Bronchial epithelial cell (primary cell): ENCODE data around the gene RAB3GAP1. TPM values are rescaled to one million over a fixed set of nuclear protein-coding genes. Genes with fewer than 3 reads are reported as not detected.
A peak's percentile ranks its signal among the peaks of the same experiment; 100 is the strongest.

Experiments used
- DNase-seq: peaks from one replicate; pipeline ENCODE4 v3.0.0-alpha.2; 2010; ENCODE audit warnings: low read depth
- FAIRE-seq: peaks from 2 replicates; lab custom pipeline; 2011; peaks lifted over from hg19 to GRCh38; lab: Jason Lieb, UNC
- H3K27me3 ChIP-seq: 2 replicates; pipeline ENCODE4 v1.5.1; 2011; ENCODE audit warnings: low read length; ENCODE audit not compliant: control insufficient read depth, insufficient read depth
- H3K36me3 ChIP-seq: 2 replicates; pipeline ENCODE4 v1.5.1; 2011; ENCODE audit warnings: low read length; ENCODE audit not compliant: control insufficient read depth, insufficient read depth
- H3K4me3 ChIP-seq: 2 replicates; pipeline ENCODE4 v1.5.1; 2011; ENCODE audit warnings: mild to moderate bottlenecking, low read depth, low read length, control low read depth
- total RNA-seq: library from RNA; depleted of rRNA; stranded (reverse); fragments of >200 nt; gene quantifications from 2 replicates; pipeline ENCODE4 v1.2.1, GENCODE V29; 2014
- TF ChIP-seq, protein P1 (sequence below): IDR thresholded peaks from 2 replicates; pipeline ENCODE4 v1.5.1; 2011; ENCODE audit warnings: mild to moderate bottlenecking, moderate library complexity, low read length, control low read depth, inconsistent platforms; ENCODE audit not compliant: insufficient read depth, severe bottlenecking

Gene RAB3GAP1
- total RNA-seq, 1 donor from 2014 or later = 120 TPM

DNA sequence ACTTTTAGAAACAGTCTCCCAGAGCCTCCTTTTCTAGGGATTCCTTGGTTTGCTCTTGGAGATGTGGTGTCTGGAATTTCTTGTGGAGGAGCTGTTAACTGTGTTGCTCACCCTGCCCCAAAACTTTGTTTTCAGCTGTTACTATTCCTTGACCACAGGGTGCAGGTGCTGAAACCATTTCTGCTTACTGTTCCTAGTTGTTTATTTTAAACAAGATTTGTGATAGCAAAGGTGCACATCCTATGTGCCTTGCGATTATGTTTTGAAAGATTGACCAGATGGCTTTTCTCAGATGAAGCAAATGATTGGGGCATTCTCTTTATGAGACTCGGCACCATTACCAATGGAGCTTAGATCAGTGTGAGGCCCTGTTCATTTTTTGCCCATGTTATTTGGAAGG, 111.2 kb downstream of the RAB3GAP1 start:
- Histone ChIP-seq H3K4me3 (no peak overlapping the region), H3K27me3 (no peaks in the 10 kb centered on the region), H3K36me3 (peaks cover 7% of the 10 kb centered on the region)
- no peak for FAIRE-seq
- no peak for DNase-seq
- TF ChIP-seq, protein P1, sequence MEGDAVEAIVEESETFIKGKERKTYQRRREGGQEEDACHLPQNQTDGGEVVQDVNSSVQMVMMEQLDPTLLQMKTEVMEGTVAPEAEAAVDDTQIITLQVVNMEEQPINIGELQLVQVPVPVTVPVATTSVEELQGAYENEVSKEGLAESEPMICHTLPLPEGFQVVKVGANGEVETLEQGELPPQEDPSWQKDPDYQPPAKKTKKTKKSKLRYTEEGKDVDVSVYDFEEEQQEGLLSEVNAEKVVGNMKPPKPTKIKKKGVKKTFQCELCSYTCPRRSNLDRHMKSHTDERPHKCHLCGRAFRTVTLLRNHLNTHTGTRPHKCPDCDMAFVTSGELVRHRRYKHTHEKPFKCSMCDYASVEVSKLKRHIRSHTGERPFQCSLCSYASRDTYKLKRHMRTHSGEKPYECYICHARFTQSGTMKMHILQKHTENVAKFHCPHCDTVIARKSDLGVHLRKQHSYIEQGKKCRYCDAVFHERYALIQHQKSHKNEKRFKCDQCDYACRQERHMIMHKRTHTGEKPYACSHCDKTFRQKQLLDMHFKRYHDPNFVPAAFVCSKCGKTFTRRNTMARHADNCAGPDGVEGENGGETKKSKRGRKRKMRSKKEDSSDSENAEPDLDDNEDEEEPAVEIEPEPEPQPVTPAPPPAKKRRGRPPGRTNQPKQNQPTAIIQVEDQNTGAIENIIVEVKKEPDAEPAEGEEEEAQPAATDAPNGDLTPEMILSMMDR = no peak

DNA sequence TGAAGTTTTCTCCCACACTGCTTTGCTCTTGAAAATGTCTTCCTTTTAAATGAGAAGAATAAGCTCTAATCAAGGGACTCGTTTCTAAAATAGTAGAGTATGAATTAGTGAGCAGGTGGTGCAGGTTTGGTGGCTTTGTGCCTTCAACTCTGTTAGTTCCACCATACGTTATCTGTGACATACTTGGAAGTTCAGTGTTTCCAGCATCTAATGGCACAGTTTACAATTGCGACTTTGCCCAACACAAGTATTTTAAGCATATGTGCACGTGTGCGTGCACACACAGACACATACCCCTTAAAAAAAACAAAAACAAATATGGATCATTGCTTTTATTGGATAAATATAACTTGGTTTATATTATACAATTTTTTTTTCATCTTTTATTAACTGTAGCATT, 111.8 kb downstream of the RAB3GAP1 start:
- peaks cover 12% of the 10 kb centered on the region for H3K36me3 ChIP-seq
- FAIRE-seq (no peak), DNase-seq (no peak)

DNA sequence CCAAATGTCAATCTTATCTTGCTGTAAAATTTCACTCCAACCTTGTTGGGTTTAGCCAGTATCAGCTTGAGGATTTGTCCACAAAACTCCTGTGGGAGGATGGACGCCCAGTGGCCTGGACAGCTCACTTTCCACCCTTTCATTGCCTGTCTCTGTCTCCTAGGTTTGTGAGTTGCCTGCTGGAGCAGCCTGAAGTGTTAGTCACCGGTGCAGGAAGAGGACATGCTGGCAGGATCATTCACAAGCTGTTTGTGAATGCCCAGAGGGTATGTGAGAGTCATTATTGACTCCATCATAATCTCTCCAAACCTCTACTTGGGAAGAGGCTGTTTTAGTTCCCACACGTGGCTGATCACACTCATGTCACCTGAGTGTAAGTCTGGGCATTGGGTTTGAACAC, 112.3 kb downstream of the RAB3GAP1 start:
- TF ChIP-seq, protein P1 = no peak
- peak; percentile 96 for DNase-seq
- Histone ChIP-seq H3K4me3 (no peak overlapping the region), H3K36me3 (peaks cover 14% of the 10 kb centered on the region), H3K27me3 (no peaks in the 10 kb centered on the region)
- peak; percentile 92 for FAIRE-seq

More for the DNA sequence above, 111.8 kb downstream of the RAB3GAP1 start:
- Histone ChIP-seq H3K27me3 (no peaks in the 10 kb centered on the region), H3K4me3 (no peak overlapping the region)
- TF ChIP-seq, protein P1 = no peak

DNA sequence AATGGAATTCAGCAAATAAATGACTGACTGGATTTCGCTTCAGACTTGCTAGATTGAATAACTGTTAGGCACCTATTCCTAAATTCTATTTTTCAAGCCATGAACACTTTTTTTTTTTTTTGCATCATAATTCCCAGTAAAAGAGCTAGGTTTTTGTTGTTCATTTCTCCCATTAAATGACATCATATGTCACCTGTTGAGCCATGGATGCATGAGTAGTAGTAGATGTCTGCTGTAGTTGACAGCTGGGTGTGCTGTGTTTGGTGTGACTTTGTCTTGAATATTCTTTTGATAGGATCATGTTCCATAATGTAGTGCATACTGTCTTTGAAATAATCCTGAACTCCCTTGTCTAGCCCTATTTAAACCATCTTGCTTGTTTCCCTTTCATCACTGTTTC, 115.2 kb downstream of the RAB3GAP1 start:
- H3K4me3 ChIP-seq = no peak overlapping the region
- no peak for DNase-seq
- FAIRE-seq = no peak
- TF ChIP-seq, protein P1 = no peak
- H3K27me3 ChIP-seq = no peaks in the 10 kb centered on the region
- peaks cover 23% of the 10 kb centered on the region for H3K36me3 ChIP-seq

DNA sequence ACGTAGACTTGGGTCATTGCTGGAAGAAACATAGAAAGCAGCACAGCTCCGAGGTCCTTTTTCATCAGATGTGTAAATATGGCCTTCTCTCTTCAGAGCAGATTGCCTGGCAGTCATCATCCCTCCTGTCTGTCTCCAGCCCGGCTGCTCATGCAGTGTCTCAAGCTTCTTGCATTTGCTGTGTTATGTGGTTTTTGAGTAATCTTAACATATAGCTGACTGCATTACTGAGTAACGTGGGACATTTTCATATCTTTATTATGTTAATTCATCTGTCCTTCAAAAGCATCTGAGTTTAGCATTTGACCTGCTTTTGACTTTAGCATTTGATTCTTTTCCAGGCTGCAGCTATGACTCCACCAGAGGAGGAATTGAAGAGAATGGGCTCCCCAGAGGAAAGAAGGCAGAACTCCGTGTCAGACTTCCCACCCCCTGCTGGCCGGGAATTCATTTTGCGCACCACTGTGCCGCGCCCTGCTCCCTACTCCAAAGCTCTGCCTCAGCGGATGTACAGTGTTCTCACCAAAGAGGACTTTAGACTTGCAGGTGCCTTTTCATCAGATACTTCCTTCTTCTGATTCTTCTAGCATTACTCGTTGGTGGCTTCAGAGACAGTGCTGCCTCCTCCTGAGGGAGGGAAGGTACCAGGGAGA, 116.2 kb downstream of the RAB3GAP1 start:
- Histone ChIP-seq H3K36me3 (peaks cover 25% of the 10 kb centered on the region), H3K27me3 (no peaks in the 10 kb centered on the region), H3K4me3 (no peak overlapping the region)
- FAIRE-seq = no peak
- TF ChIP-seq, protein P1 = peak; percentile 1
- no peak for DNase-seq
